Neural cell (in vitro differentiated cells): ENCODE results near the gene LRBA. TPM values are rescaled to one million over a fixed set of nuclear protein-coding genes. Genes with fewer than 3 reads are reported as not detected.

Experiments
- H2AFZ ChIP-seq: fragments of 200-600, 300-800 bp; sonication (generic), shearing (Covaris generic); 2 replicates; pipeline ENCODE4 v1.6.0; 2014; ENCODE audit warnings: low read depth, mild to moderate bottlenecking, antibody characterized with exemption, low read length, moderate library complexity
- H3F3A ChIP-seq: fragments of 200-600 bp; shearing (Covaris generic); 2 replicates; pipeline ENCODE4 v1.6.1; 2016; ENCODE audit warnings: mild to moderate bottlenecking, moderate library complexity, mixed read lengths, antibody characterized with exemption, low read length; ENCODE audit not compliant: insufficient read depth, poor library complexity, severe bottlenecking
- H3K27ac ChIP-seq: fragments of 200-600, 300-800 bp; sonication (generic), shearing (Covaris generic); 2 replicates; pipeline ENCODE4 v1.5.1; 2014; ENCODE audit warnings: mild to moderate bottlenecking, low read length, moderate library complexity
- H3K27me3 ChIP-seq: fragments of 300-800, 200-600 bp; sonication (generic), shearing (Covaris generic); 2 replicates; pipeline ENCODE4 v1.6.0; 2014; ENCODE audit warnings: mild to moderate bottlenecking, low read depth, low read length, moderate library complexity; ENCODE audit not compliant: insufficient read depth
- H3K36me3 ChIP-seq: fragments of 300-800, 200-600 bp; sonication (generic), shearing (Covaris generic); 2 replicates; pipeline ENCODE4 v1.5.1; 2014; ENCODE audit warnings: mild to moderate bottlenecking, antibody characterized with exemption, low read length, moderate library complexity; ENCODE audit not compliant: insufficient read depth
- H3K4me2 ChIP-seq: fragments of 300-800, 200-600 bp; sonication (generic), shearing (Covaris generic); 2 replicates; pipeline ENCODE4 v1.6.0; 2014; ENCODE audit warnings: mild to moderate bottlenecking, low read length
- H3K4me3 ChIP-seq: fragments of 300-800, 200-600 bp; sonication (generic), shearing (Covaris generic); 2 replicates; pipeline ENCODE4 v1.5.1; 2014; ENCODE audit warnings: mild to moderate bottlenecking, low read length, moderate library complexity
- H3K79me2 ChIP-seq: fragments of 200-600 bp; shearing (Covaris generic); replicated peaks from 2 replicates; pipeline ENCODE4 v1.6.0; 2014; ENCODE audit warnings: mild to moderate bottlenecking, low read length, moderate library complexity; ENCODE audit not compliant: insufficient read depth
- H3K9ac ChIP-seq: fragments of 300-800, 200-600 bp; sonication (generic), shearing (Covaris generic); 2 replicates; pipeline ENCODE4 v1.6.1; 2016; ENCODE audit warnings: mild to moderate bottlenecking, low read length, mixed read lengths
- H3K9me2 ChIP-seq: fragments of 200-600 bp; shearing (Covaris generic); 2 replicates; pipeline ENCODE4 v1.6.1; 2016; ENCODE audit warnings: mild to moderate bottlenecking, low read length, mixed read lengths; ENCODE audit not compliant: insufficient read depth
- H3K9me3 ChIP-seq: fragments of 200-600, 300-800 bp; sonication (generic), shearing (Covaris generic); 2 replicates; pipeline ENCODE4 v1.6.1; 2016; ENCODE audit warnings: mild to moderate bottlenecking, mixed run types, low read length, moderate library complexity, mixed read lengths
- H4K20me1 ChIP-seq: fragments of 200-600 bp; shearing (Covaris generic); 2 replicates; pipeline ENCODE4 v1.6.1; 2016; ENCODE audit warnings: mild to moderate bottlenecking, mixed run types; ENCODE audit not compliant: insufficient read depth
- CTCF ChIP-seq: fragments of 450-650 bp; IDR thresholded peaks from 2 replicates; pipeline ENCODE4 v1.5.1; 2014; ENCODE audit warnings: antibody characterized with exemption, mild to moderate bottlenecking, moderate library complexity; ENCODE audit not compliant: poor library complexity, severe bottlenecking
- EP300 ChIP-seq: fragments of 450-650 bp; conservative IDR thresholded peaks from 2 replicates; pipeline ENCODE4 v1.6.1; 2014; ENCODE audit warnings: antibody characterized with exemption, mild to moderate bottlenecking, moderate library complexity; ENCODE audit not compliant: poor library complexity, severe bottlenecking
- EZH2 ChIP-seq: fragments of 200-600, 300-800 bp; shearing (Covaris generic), sonication (generic); IDR thresholded peaks from 2 replicates; pipeline ENCODE4 v1.6.1; 2014; ENCODE audit warnings: antibody characterized with exemption, low read length, borderline replicate concordance, mild to moderate bottlenecking; ENCODE audit not compliant: insufficient read depth, poor library complexity, severe bottlenecking
- MXI1 ChIP-seq: fragments of 450-650 bp; conservative IDR thresholded peaks from 2 replicates; pipeline ENCODE4 v1.6.1; 2014; ENCODE audit warnings: antibody characterized with exemption, mild to moderate bottlenecking; ENCODE audit not compliant: poor library complexity, severe bottlenecking
- POLR2AphosphoS5 ChIP-seq: IDR thresholded peaks from 2 replicates; pipeline ENCODE4 v1.6.1; 2012
- RAD21 ChIP-seq: fragments of 450-650 bp; conservative IDR thresholded peaks from 2 replicates; pipeline ENCODE4 v1.6.1; 2014; ENCODE audit warnings: antibody characterized with exemption, mild to moderate bottlenecking, moderate library complexity
- REST ChIP-seq: IDR thresholded peaks from 2 replicates; pipeline ENCODE4 v1.6.1; 2012; ENCODE audit warnings: borderline replicate concordance
- SMC3 ChIP-seq: fragments of 450-650 bp; conservative IDR thresholded peaks from 2 replicates; pipeline ENCODE4 v1.6.1; 2014; ENCODE audit warnings: antibody characterized with exemption, mild to moderate bottlenecking, moderate library complexity; ENCODE audit not compliant: poor library complexity
- TAF1 ChIP-seq: IDR thresholded peaks from 2 replicates; pipeline ENCODE4 v1.6.1; 2012; ENCODE audit warnings: low read depth
- polyA plus RNA-seq: library from polyadenylated mRNA; depleted of rRNA; stranded (reverse); fragments of >200 nt; gene quantifications from 2 replicates; pipeline ENCODE4 v1.2.3, GENCODE V29; 2014

The LRBA gene
- polyA plus RNA-seq, 1 donor from 2014 or later: 7.1 TPM

- Histone ChIP-seq H3K9ac (no peak overlapping the region), H3K4me3 (no peak overlapping the region), H3K36me3 (no peaks in the 10 kb centered on the region), H4K20me1 (no peaks in the 10 kb centered on the region), H3K27ac (no peak overlapping the region), H3K79me2 (no peaks in the 10 kb centered on the region), H3K9me2 (no peaks in the 10 kb centered on the region), H3K27me3 (no peaks in the 10 kb centered on the region), H2AFZ (no peak overlapping the region), H3K4me2 (no peak overlapping the region), H3K9me3 (no peaks in the 10 kb centered on the region), H3F3A (no peaks in the 10 kb centered on the region)
- no peak for TF ChIP-seq CTCF
Measured at GRCh38 chr4:150462743-150463142, 552.3 kb downstream of the LRBA start.

GRCh38 chr4:150461957-150462356 is 553.1 kb downstream of the LRBA start:
- no peak overlapping the region for H3K27ac ChIP-seq
- no peak overlapping the region for H2AFZ ChIP-seq
- no peak overlapping the region for H3K4me2 ChIP-seq
- no peaks in the 10 kb centered on the region for H3K79me2 ChIP-seq
- H4K20me1 ChIP-seq: no peaks in the 10 kb centered on the region
- no peaks in the 10 kb centered on the region for H3K9me3 ChIP-seq
- TF ChIP-seq MXI1 (no peak), REST (peak; percentile 22), CTCF (no peak), SMC3 (no peak), RAD21 (no peak), EZH2 (no peak), EP300 (peak; percentile 85), TAF1 (no peak), POLR2AphosphoS5 (peak; percentile 72)
- H3K9me2 ChIP-seq: no peaks in the 10 kb centered on the region
- no peaks in the 10 kb centered on the region for H3K36me3 ChIP-seq
- H3K4me3 ChIP-seq: no peak overlapping the region
- no peak overlapping the region for H3K9ac ChIP-seq
- H3F3A ChIP-seq: no peaks in the 10 kb centered on the region
- H3K27me3 ChIP-seq: no peaks in the 10 kb centered on the region
